ENCODE results near the gene TLR2. TPM values are rescaled to one million over a fixed set of nuclear protein-coding genes. Genes with fewer than 3 reads are reported as not detected.
"Not testable (repeated sequence)": the region's sequence is repeated elsewhere in the genome, so short reads cannot be mapped to it uniquely, and the experiment has no call there.

Gene TLR2
- total RNA-seq, 1 donor from 2014 or later = 4.0 TPM

DNA sequence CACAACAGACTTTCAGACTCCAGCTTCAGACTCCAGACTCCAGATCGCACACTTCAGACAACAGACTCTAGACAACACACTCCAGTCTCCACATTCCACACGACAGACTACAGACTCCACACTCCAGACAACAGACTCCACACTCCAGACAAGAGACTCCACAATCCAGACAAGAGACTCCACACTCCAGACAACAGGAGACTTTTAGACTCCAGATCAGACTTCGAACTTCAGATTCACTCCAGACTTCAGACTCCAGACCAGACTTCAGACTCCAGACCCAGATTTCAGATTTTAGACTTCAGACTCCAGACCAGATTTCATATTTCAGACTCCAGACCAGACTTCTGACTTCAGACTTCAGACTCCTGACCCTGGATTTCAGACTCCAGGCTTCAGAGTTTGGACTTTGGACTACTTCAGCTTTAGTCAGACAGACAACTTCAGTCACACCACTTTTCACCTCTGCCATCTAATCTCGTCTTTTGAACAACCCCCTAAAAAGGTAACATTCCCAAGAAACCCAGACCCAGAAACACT is 29.0 kb upstream of the TLR2 start:
- ATAC-seq = no peak
- DNase-seq = no peak

DNA sequence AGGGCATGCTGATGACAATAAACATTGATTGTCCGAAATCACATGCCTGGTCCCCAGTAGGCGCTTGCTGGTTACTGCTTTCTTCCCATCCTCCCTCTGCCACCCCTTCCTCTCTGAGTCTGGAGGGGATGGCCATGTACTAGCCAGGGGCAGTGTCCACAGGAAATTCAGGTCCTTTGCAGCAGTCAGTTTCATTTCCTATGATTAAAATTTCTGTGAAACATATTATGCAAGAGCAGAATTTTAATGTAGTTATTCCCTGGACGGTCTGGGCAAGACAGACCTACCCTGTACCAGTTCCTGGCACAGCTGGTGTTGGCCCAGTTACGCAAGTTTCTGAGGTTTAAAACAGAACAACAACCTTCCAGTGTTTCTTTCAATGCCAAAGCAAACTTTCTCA is 28.2 kb upstream of the TLR2 start:
- intact Hi-C loops (cut with micrococcal nuclease) = no loop called here
- ATAC-seq (peak; percentile 64), DNase-seq (no peak)

More for the DNA sequence above, 29.0 kb upstream of the TLR2 start:
- intact Hi-C loops (cut with micrococcal nuclease) = no loop called here

DNA sequence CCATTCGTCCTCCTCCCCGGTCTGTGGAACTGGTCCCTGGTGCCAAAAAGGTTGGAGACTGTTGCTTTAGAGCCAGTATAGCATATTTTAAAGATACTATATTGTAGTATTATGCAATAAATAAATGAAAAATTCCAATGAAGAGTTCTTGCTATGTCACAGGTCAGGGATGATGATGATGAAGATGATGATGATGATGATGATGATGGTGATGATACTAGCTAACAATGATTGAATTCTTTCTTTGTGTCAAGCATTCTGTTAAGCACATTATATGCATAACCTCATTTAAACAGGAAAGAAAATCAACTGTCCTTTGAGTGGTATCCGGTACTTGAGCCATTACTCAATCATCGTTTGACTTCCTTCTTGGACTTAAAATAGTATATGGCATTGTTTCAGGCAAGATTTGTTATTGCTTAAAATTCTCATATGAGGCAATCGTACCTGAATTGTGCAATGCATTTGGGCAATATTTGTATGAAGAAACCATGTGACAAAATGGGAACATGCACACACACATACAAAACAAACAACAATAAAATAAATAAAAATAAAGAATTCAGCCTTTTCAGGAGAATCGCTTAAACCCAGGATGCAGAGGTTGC is 22.8 kb upstream of the TLR2 start:
- DNase-seq (no peak), ATAC-seq (peak; percentile 77)
- intact Hi-C loops (cut with micrococcal nuclease) = no loop called here

DNA sequence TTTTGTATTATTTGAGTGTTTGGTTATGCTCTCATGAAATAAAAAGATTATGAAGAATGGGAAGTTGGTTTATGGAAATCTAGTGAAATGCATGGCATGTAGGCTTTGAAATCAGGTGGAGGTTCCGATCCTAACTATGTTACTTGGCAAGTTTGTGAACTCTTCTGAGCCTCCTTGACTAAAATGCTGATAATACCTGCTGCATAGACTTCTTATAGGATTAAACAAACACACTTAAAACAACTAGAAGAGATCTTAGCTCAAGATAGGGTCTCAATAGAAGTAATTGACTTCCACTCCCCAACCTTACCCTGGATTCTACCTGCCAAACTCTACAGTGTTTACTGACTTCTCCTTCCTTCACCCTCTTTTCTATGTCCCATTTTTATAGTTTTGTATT is 22.2 kb upstream of the TLR2 start:
- DNase-seq = no peak
- intact Hi-C loops (cut with micrococcal nuclease) = no loop called here
- ATAC-seq = no peak

DNA sequence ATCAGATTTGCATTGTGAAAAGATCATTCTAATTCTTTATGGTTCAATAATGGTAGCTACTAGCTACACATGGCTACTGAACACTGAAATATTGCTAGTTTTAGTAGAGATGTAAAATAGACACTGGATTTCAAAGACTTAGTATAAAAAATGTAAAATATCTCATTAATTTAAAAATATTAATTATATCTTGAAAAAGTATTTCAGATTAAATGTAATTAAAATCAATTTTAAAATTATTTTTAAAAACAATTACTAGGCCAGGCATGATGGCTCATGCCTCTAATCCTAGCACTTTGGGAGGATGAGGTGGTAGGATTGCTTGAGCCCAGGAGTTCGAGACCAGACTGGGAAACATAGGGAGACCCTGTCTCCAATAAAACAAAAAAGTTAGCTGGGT is 20.4 kb upstream of the TLR2 start:
- no peak for ATAC-seq
- no peak for DNase-seq
- intact Hi-C loops (cut with micrococcal nuclease) = no loop called here

DNA sequence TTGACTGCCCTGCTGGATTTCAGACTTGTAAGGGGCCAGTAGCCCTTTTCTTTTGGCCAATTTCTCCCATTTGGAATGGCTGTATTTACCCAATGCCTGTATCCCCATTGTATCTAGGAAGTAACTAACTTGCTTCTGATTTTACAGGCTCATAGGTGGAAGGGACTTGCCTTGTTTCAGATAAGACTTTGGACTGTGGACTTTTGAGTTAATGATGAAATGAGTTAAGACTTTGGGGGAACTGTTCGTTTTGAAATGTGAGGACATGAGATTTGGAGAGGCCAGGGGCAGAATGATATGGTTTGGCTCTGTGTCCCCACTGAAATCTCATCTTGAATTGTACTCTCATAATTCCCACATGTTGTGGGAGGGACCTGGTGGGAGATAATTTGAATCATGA is 17.6 kb upstream of the TLR2 start:
- intact Hi-C loops (cut with micrococcal nuclease); ATAC-seq; DNase-seq: not testable (repeated sequence)

DNA sequence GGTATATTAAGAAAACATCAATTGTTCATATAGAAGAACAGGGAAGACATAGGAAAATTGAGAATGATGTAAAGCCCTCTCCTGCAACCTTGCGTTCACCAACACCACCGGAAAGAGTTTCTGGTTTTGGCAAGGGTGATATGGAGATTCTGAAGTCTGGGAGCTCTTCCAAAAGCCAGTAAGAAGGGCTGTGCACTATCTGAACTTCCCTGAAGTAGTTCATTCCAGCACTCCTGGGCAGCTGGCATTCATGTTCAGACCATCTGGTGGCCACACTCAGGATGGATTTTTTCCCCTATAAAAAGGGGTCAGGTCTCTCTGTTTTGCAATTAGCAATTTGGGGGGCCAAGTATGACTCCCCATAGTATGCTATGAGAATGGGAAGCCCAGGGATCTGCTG is 15.4 kb upstream of the TLR2 start:
- DNase-seq = no peak
- no peak for ATAC-seq
- intact Hi-C loops (cut with micrococcal nuclease) = no loop called here

DNA sequence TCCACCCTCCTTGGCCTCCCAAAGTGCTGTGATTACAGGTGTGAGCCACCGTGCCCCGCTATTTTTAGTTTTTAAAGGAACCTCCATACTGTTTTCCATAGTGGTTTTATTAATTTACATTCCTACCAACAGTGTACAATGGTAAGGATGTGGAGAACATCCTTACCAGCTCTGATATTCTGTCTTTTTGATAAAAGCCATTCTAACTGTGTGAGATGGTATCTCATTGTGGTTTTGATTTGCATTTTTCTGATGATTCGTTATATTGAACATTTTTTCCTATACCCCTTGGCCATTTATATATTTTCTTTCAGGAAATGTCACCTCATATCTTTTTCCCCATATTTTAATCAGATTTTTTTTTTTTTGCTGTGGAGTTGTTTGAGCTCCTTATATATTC is 14.2 kb upstream of the TLR2 start:
- intact Hi-C loops (cut with micrococcal nuclease) = no loop called here
- ATAC-seq = no peak
- no peak for DNase-seq

DNA sequence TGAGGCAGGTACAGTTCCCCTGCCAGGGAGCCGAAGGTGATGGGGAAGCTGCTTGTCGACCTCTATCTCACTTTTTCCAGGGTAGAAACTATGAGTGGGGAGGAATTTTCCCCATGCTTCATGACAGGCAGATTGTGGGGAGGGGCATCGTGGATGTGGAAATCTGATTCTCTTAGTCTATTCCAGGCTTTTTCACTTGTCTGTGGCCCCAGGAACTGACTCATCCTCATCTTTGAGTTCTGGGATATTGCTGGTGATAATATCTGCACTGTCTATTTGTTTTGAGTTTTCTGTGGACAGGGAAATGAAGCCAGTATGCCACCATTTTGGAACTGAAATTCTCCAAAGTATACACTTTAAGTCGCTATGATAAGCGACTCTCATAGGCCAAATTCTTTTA is 7.6 kb upstream of the TLR2 start:
- no peak for ATAC-seq
- DNase-seq = no peak
- intact Hi-C loops (cut with micrococcal nuclease) = no loop called here

DNA sequence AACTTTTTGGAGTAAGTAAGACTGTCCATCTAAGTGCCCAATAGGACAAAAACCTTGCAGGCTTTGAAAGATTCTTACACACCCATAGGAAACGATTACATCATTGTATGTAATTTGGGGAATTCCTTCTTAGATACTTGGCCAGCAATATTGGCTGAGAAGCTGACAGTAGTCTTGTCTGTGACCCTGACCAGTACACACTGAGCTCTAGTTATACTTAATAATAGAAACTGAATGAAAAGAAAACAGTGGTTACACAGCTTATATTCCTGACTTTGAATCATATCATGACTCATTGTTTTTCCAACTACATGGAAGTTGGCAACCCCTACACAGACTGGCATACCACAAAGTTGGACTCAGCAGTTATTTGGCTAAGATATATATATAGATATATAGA is 7.1 kb upstream of the TLR2 start:
- intact Hi-C loops (cut with micrococcal nuclease) = no loop called here
- DNase-seq (no peak), ATAC-seq (no peak)

DNA sequence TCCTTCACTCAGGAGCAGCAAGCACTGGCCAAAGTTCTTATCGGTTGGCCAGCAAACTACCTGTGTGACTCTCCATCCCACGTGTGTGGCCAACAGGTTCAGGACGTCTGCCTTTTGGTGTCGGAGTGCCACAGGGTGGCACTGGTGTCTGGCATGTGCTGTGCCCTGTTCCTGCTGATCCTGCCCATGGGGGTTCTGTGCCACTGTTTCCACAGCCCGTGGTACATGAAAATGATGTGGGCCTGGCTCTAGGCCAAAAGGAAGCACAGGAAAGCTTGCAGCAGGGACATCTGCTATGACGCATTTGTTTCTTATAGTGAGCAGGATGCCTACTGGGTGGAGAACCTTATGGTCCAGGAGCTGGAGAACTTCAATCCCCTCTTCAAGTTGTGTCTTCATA is 4.6 kb upstream of the TLR2 start:
- no peak for DNase-seq
- intact Hi-C loops (cut with micrococcal nuclease) = no loop called here
- no peak for ATAC-seq

DNA sequence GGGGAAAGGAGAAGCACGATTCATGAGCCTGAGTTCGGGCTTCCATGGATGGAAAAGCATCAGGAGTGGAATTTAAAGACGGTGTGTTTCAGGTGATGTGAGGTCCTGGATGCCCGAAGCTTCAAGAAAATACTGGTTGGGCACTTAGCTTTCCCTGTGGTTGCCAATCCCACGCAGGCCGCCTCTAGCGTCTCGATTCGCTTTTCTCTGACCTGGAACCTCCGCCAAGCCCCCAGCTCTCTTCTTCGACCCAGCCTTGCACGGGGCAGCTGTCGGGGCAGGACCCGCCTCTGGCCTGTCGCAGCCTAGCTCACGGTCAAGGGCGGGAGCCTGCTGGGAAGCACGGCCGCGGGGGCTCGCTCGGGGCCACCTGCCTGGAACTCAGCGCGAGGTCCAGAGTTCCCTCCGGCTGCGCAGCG is 308 bp upstream of the TLR2 start:
- intact Hi-C loops (cut with micrococcal nuclease) = no loop called here
- no peak for ATAC-seq

DNA sequence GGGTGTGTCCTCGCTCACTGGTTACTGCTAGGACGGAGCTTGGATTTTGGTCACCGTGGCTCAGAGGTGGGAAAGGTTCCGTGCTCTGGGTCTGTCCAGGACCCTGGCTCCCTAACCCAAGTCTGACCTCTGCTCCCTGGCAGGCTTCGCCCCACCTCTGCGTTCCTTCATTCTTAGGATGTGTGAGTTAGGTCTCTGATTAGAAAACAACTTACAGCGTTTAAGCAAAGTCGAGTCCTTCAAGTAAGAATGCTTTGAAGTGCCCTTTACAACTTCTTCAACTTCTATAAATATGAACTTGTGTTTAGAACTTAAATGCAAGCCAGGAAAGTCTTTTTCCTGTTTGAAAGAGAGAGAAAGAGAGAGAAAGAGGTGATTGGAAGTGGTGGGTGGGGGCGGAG is 891 bp downstream of the TLR2 start:
- ATAC-seq = no peak
- no peak for DNase-seq
- intact Hi-C loops (cut with micrococcal nuclease) = no loop called here

More for the DNA sequence above, 308 bp upstream of the TLR2 start:
- no peak for DNase-seq

DNA sequence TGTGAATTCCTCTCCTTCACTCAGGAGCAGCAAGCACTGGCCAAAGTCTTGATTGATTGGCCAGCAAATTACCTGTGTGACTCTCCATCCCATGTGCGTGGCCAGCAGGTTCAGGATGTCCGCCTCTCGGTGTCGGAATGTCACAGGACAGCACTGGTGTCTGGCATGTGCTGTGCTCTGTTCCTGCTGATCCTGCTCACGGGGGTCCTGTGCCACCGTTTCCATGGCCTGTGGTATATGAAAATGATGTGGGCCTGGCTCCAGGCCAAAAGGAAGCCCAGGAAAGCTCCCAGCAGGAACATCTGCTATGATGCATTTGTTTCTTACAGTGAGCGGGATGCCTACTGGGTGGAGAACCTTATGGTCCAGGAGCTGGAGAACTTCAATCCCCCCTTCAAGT is 20.4 kb downstream of the TLR2 start:
- DNase-seq = no peak
- ATAC-seq = no peak
- intact Hi-C loops (cut with micrococcal nuclease) = no loop called here

DNA sequence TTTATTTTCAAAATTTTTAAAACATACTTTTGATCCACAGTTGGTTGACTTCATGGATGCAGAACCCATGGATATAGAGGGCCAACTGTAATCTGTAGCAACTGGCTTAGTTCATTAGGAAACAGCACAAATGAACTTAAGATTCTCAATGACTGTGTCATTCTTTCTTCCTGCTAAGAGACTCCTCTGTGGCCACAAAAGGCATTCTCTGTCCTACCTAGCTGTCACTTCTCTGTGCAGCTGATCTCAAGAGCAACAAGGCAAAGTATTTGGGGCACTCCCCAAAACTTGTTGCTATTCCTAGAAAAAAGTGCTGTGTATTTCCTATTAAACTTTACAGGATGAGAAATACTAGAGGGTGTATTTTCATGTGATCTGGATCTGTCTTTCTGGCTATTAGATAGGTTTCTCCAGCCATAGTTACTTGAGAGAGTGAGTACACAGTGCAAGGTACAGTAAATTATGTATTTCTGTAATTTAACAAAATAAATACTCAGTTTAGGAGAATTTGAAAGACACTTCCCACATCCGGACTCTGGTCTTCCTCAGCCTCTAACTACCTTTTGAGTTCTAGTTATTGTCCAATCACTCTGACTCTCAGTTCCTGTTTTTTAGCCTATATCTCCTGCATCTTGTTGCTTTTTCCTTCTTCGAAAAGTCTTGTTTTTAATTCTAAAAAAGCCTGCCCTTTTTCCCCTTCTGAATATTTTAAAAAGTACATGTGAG is 21.8 kb downstream of the TLR2 start:
- no peak for ATAC-seq
- intact Hi-C loops (cut with micrococcal nuclease) = no loop called here
- DNase-seq = no peak

DNA sequence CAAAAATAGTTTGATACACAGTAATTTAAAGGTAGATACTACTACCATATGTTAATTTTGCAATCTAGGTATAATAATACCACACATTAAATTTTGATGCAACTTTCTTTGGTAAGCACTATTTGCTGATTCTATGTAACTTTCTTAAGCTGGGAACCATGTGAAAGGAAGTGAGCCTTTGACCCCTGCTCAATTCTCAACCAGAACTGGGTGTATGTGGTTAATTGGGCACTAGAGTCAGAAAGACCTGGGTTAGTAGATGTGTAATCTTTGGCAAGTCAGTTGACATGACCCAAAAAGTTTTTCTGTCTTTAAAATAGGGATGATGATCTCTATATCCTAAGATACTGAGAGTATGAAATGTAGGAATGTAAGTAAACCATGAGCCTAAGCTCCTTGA is 22.4 kb downstream of the TLR2 start:
- intact Hi-C loops (cut with micrococcal nuclease) = no loop called here
- ATAC-seq (no peak), DNase-seq (no peak)

DNA sequence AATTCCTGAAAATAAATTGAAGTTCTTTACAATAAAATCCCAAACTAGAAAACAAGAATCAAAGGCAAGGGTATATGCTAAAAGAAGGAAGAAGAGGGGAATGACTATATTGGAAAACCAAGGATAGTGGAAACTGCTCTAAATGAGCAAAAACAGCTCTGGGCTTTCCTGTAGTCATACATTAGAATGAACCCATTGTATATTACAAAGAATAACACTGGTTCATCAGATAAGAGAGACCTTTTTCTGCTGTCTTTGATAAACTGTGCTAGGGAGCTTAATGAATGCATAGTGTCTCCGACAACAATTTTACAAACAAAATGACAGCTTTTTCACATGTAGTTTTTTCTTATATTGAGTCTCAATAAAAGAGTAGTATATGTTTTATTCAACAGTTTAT is 26.6 kb downstream of the TLR2 start:
- intact Hi-C loops (cut with micrococcal nuclease) = no loop called here
- DNase-seq = no peak
- ATAC-seq = no peak

DNA sequence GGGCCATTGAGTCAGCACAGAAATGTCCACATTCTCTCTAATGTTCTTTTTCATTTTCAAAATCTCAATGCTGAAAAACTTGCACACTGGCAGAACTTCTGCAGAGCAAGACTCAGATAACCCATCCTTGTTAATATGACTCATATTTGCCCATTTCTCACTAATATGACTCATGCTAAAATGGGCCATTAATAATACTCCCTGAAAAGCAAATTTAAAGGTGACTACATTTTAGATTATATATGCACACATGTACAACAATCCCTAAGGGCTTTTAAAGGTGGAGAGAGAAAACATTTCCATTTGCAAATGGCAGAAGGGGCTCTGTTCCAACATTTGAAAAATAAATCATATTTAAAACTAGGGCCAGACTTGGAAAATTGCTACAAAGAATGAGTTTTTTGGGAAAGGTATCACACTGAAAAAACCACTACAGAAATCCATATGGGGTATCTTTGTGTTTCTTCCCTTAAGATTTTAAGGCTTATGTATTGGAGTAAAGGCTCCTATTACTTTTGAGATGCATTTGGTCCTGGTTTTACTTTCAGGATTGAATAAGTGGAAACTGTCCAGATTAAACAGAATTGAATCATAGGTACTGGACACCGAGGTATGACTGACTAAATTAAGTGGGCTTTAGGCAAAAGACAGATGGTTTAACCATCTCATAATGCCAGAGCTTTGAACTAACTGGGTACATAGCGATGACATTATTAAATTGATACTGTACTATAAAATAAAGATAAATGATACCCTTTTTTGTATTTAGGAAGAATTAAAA is 30.0 kb downstream of the TLR2 start:
- ATAC-seq = no peak
- intact Hi-C loops (cut with micrococcal nuclease) = no loop called here
- DNase-seq = no peak

DNA sequence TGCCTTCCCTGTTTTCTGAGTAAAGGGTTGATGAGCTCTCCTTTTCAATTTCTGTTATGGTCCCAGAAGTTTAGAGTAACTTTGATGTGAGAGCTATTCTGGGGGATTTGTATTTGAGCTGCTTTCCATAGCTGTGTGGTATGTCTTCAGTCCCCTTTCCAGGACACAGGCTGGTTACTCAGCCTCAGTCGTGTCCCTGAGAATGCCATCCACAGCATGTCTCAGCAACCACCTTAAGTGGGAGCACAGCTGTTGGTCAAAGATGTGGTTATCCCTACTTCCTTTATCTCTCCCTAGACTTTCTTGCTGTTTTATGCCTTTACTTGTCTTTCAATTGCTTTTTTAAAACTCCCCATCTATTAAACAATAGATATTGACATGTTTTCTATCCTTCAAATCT is 38.0 kb downstream of the TLR2 start:
- intact Hi-C loops (cut with micrococcal nuclease) = no loop called here
- DNase-seq (no peak), ATAC-seq (no peak)

DNA sequence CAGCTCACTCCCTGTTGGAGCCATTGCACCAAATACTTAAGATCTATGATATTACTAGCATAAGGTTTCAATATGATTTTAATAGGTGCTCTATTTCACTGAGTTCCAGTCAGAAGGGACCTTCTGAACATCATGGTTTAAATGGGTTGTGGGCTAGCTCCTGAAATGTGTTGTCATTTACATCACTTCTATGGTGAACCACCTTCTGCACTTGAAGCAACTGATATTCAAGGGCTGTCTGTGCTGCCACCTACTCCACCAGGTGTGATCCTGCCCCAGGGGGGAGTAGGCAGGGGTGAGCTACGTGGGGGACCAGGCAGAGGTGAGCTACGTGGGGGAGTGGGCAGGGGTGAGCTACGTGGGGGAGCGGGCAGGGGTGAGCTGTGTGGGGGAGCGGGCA is 40.5 kb downstream of the TLR2 start:
- no peak for ATAC-seq
- intact Hi-C loops (cut with micrococcal nuclease) = no loop called here
- no peak for DNase-seq

All from left ventricle myocardium superior (tissue), 1 donor.